Heart left ventricle (tissue), 16 donors: ENCODE measurements around the gene MACROH2A1. TPM values are rescaled to one million over a fixed set of nuclear protein-coding genes. Genes with fewer than 3 reads are reported as not detected.

ENCODE experiments used
- ATAC-seq, 4 donors: fragments of 200-7000 bp; cut with Tn5 transposase; one replicate each; pipeline ENCODE4 v1.9.1; 2020 to 2022; ENCODE audit warnings: moderate library complexity in 4 of 4, mild to moderate bottlenecking in 3 of 4, moderate number of reproducible peaks in 1 of 4
- DNase-seq, 5 donors: peaks; one replicate each; pipeline ENCODE4 v3.0.0-alpha.2; 2020
- H3K27ac ChIP-seq, 12 donors: fragments of 200-600 bp; sonication (generic) in 4 of 12; one replicate each; pipeline versions ENCODE4 v1.5.0 to v1.8.0; 2016 to 2022; ENCODE audit warnings: mild to moderate bottlenecking in 2 of 12
- H3K27me3 ChIP-seq, 9 donors: fragments of 200-600 bp; sonication (generic) in 2 of 9; one replicate each; pipeline versions ENCODE4 v1.5.1 to v1.8.0; 2016 to 2022; ENCODE audit warnings: mild to moderate bottlenecking in 3 of 9
- H3K36me3 ChIP-seq, 9 donors: fragments of 200-600 bp; sonication (generic) in 2 of 9; one replicate each; pipeline versions ENCODE4 v1.5.0 to v1.8.0; 2018 to 2022; ENCODE audit warnings: mild to moderate bottlenecking in 2 of 9
- H3K4me1 ChIP-seq, 12 donors: fragments of 200-600 bp; sonication (generic) in 4 of 12; one replicate each; pipeline versions ENCODE4 v1.5.0 to v1.8.0; 2016 to 2022; ENCODE audit warnings: mild to moderate bottlenecking in 3 of 12
- H3K4me3 ChIP-seq, 12 donors: fragments of 200-600 bp; sonication (generic) in 4 of 12; one replicate each; pipeline versions ENCODE4 v1.5.0 to v1.8.0; 2017 to 2022; ENCODE audit warnings: mild to moderate bottlenecking in 9 of 12, moderate library complexity in 4 of 12
- H3K9me3 ChIP-seq, 12 donors: fragments of 200-600 bp; sonication (generic) in 4 of 12; one replicate each; pipeline versions ENCODE4 v1.5.0 to v1.8.0; 2016 to 2022; ENCODE audit warnings: mild to moderate bottlenecking in 1 of 12
- CTCF ChIP-seq, 12 donors: fragments of 200-600 bp; sonication (generic) in 4 of 12; IDR thresholded peaks; one replicate each; pipeline versions ENCODE4 v1.5.0 to v1.8.0; 2018 to 2022; ENCODE audit warnings: antibody characterized with exemption in 12 of 12, mild to moderate bottlenecking in 5 of 12
- POLR2A ChIP-seq, 2 donors: fragments of 450-650 bp; IDR thresholded peaks; one replicate each; pipeline ENCODE4 v1.6.1; 2017; ENCODE audit warnings: antibody characterized with exemption in 2 of 2, mild to moderate bottlenecking in 2 of 2, moderate library complexity in 2 of 2
- WGBS, 4 donors: extraction: QIAGEN DNeasy Blood & Tissue Kit in 2 of 4; methylation state at CpG; one replicate each; pipeline versions ENCODE4 v1.1.5 to v1.1.7; 2013 to 2018; 5-methylcytosine and 5-hydroxymethylcytosine counted together
- intact Hi-C, 10 donors: fragments of 100-400 bp; cut with DNase I; formaldehyde crosslinking; loops; one replicate each; pipeline versions ENCODE4 v1.11.1 to v1.14.2; 2022
- long read RNA-seq, 3 donors: library from polyadenylated mRNA; unstranded; transcript quantifications; one replicate each; pipeline ENCODE4 v2.0.0, GENCODE V29; 2020 to 2021
- polyA plus RNA-seq, 2 donors: library from polyadenylated mRNA; stranded (reverse); fragments of 200-250 nt; gene quantifications; one replicate each; pipeline ENCODE4 v1.2.3, GENCODE V29; 2013
- total RNA-seq, 9 donors: library from RNA; depleted of rRNA in 2 of 9; stranded (reverse); fragments of >200 nt in 2 of 9; fragmentation: NEBNext Ultra II Directional in 3 of 9; extraction: Animal tissue kit (Norgen Biotek cat#: 25700) in 3 of 9; gene quantifications; one replicate each; pipeline versions ENCODE4 v1.1.0 to v1.2.4, GENCODE V29; 2016 to 2023
- donor health status: ischemic (EF 13 %, LVEDD 7.1; RV severe dilation, severe dysfunction).
- donor health status: healthy with polysubstance abuse.
- donor health status: DM: no; HTN: yes; CAD: no.
- donor health status: DM: no; HTN: no; CAD: no.
- donor health status: ischemic (EF 25% LVEDD 6.9; RV normal size, moderate dysfunction).
- donor health status: ischemic (EF 25% LVEDD 5.7; RV mildly dilated, moderate dysfunction).
- donor health status: healthy.
- donor health status: DM: yes; HTN: yes; CAD: no.
- donor health status: ischemic (EF 35%, LVEDD 5.7; RV mildly dilated, moderate dysfunction).
- donor health status: nonischemic (EF 11% LVEDD 7.7; RV severe dilation, severe dysfunction).
- donor health status: DM: yes; HTN: yes; CAD: no.
- donor health status: PGD.
- donor health status: ischemic (EF 29% LVEDD 5.4; RV normal size, mild dysfunction).
- donor health status: nonischemic (EF 23%, LVEDD 6.1; RV moderate dilation, normal function).

MACROH2A1 gene
- total RNA-seq = 100 to 1,000 TPM in 5 of 9 donors, 10 to 100 TPM in 4; 86.5 to 170 (median 112) TPM
- polyA plus RNA-seq = 100 to 1,000 TPM; 111 to 155 TPM
- long read RNA-seq, donor 1, transcript H2AFY-202 (9 exons, 1,859 nt) = major isoform, 49 of 181 reads
- long read RNA-seq, donor 1, partial matches to known transcripts = 6 of 181 reads
- long read RNA-seq, donor 1, other reads (novel, unspliced or antisense) = 120 of 181 reads
- long read RNA-seq, donor 2, transcript H2AFY-202 (9 exons, 1,859 nt) = major isoform, 41 of 149 reads
- long read RNA-seq, donor 2, partial matches to known transcripts = 4 of 149 reads
- long read RNA-seq, donor 2, other reads (novel, unspliced or antisense) = 97 of 149 reads
- long read RNA-seq, donor 3, transcript H2AFY-202 (9 exons, 1,859 nt) = major isoform, 50 of 168 reads
- long read RNA-seq, donor 3, transcript H2AFY-217 (9 exons, 2,789 nt) = minor isoform, 7 of 168 reads
- long read RNA-seq, donor 3, partial matches to known transcripts = 2 of 168 reads
- long read RNA-seq, donor 3, other reads (novel, unspliced or antisense) = 108 of 168 reads

- ATAC-seq (peak; percentile 78 to 98 (median 96)), DNase-seq (peak; percentile 92 to 95 (median 93))
- no peaks in the 10 kb centered on the region for H3K36me3 ChIP-seq
- TF ChIP-seq POLR2A (IDR thresholded peaks at IDR 0.05) = peak; percentile 44 to 87
- peak in 3 of 12 donors; percentile 11 to 22 (median 14) for TF ChIP-seq CTCF (IDR thresholded peaks at IDR 0.05)
- H3K27ac ChIP-seq = peak within 1 kb of the TSS; percentile 86 to 99 (median 96)
- H3K9me3 ChIP-seq = no peaks in the 10 kb centered on the region
- peak within 1 kb of the TSS; percentile 68 to 100 (median 96) for H3K4me3 ChIP-seq
- H3K27me3 ChIP-seq = no peaks in the 10 kb centered on the region
- peaks cover 4 to 52% (median 46%) of the 10 kb centered on the region in 12 donors for H3K4me1 ChIP-seq
- intact Hi-C loops = loop anchor here in 5 of 10 donors (1.0 to 5.0 kb wide), 4 partner anchors 22 to 43 kb away; no protein-coding TSS in a partner anchor
- 1 to 2% (median 1%) methylated on average over 22 to 109 of the region's 109 CpGs for WGBS, 4 donors
These were observed at the start of gene MACROH2A1 for GRCh38 chr5:135398855-135399793. Gene MACROH2A1, minus strand, starts transcription at chr5:135399231. Its CDS starts 10,138 bp downstream, at chr5:135389093.

GRCh38 chr5:135448071-135448739 is 49.2 kb upstream of the MACROH2A1 start:
- DNase-seq (peak in 1 of 5 donors; percentile 11), ATAC-seq (no peak)
- Histone ChIP-seq H3K4me3 (no peak overlapping the region), H3K27ac (no peak overlapping the region), H3K4me1 (peaks cover 0 to 16% (median 1%) of the 10 kb centered on the region in 12 donors), H3K36me3 (no peaks in the 10 kb centered on the region), H3K27me3 (no peaks in the 10 kb centered on the region), H3K9me3 (no peaks in the 10 kb centered on the region)
- 77 to 85% (median 82%) methylated on average over 9 of the region's 9 CpGs for WGBS, 4 donors
- TF ChIP-seq CTCF (IDR thresholded peaks at IDR 0.05) = no peak
- intact Hi-C loops = no loop called here

- no peak for DNase-seq
- no peak for ATAC-seq
- no peaks in the 10 kb centered on the region for H3K9me3 ChIP-seq
- peaks cover 0 to 23% (median 1%) of the 10 kb centered on the region in 12 donors for H3K4me1 ChIP-seq
- no peak within 1 kb of the TSS for H3K4me3 ChIP-seq
- H3K36me3 ChIP-seq = no peaks in the 10 kb centered on the region
- 87 to 94% (median 90%) methylated on average over 3 to 5 of the region's 5 CpGs for WGBS, 4 donors
- H3K27me3 ChIP-seq = no peaks in the 10 kb centered on the region
- TF ChIP-seq CTCF (IDR thresholded peaks at IDR 0.05) (no peak), POLR2A (IDR thresholded peaks at IDR 0.05) (no peak)
- no peak within 1 kb of the TSS for H3K27ac ChIP-seq
- intact Hi-C loops = no loop called here
These were observed 48.4 kb upstream of the MACROH2A1 start, which contains the start of gene DCANP1 for GRCh38 chr5:135447298-135447929. Gene DCANP1, minus strand, starts transcription at chr5:135447348. Its CDS starts 240 bp downstream, at chr5:135447108.
